ENCODE measurements around the gene NUP133.

NUP133 gene

DNA sequence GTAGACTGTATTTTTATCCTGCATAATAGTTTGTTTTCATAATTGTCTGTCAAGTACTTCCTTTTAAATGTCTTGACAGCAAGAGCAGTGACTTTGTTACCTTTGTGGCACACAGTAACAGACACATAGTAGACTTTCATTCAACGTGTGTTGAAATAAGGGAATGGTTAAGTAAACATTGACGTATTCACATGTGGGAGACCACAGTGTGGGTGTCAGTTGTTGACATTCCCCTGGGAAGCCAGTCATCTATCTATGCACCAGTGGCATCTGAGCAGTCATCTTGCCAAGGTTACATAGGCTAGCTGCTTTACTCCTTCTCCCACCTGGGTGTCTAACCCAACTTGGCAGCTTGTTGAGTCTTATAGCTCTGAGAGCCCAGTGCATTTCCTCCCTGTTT is 1.4 kb upstream of the NUP133 start:
- Histone ChIP-seq H3K79me2 (ENCODE audit: insufficient read depth, low read length) (peaks cover 32% of the 10 kb centered on the region), H3K9ac (ENCODE audit: low read depth, low read length, poor library complexity, severe bottlenecking) (peak overlapping the region; percentile 88), H3K9me2 (replicated peaks; ENCODE audit: low read depth, low read length) (no peaks in the 10 kb centered on the region), H3K27me3 (ENCODE audit: insufficient read depth, low read length, poor library complexity, severe bottlenecking) (no peaks in the 10 kb centered on the region), H3K36me3 (ENCODE audit: insufficient read depth, low read length) (no peaks in the 10 kb centered on the region), H2AFZ (ENCODE audit: low read length) (no peak overlapping the region), H3K4me1 (ENCODE audit: insufficient read depth, low read length, poor library complexity, severe bottlenecking) (peaks cover 23% of the 10 kb centered on the region), H3K4me3 (ENCODE audit: low read length, poor library complexity, severe bottlenecking) (no peak overlapping the region), H3K9me3 (ENCODE audit: insufficient read depth, low read depth, low read length) (no peaks in the 10 kb centered on the region), H3F3A (ENCODE audit: low read depth) (no peaks in the 10 kb centered on the region), H3K4me2 (ENCODE audit: low read depth, low read length, poor library complexity, severe bottlenecking) (peak overlapping the region; percentile 99), H4K20me1 (ENCODE audit: insufficient read depth, low read length, poor library complexity, severe bottlenecking) (peaks cover 6% of the 10 kb centered on the region)
- no peak for TF ChIP-seq EZH2phosphoT487 (IDR thresholded peaks at IDR 0.05; ENCODE audit: borderline replicate concordance)

GRCh38 chr1:229508823-229509337 is 739 bp upstream of the NUP133 start:
- Histone ChIP-seq H3K27me3 (ENCODE audit: insufficient read depth, low read length, poor library complexity, severe bottlenecking) (no peaks in the 10 kb centered on the region), H2AFZ (ENCODE audit: low read length) (peak overlapping the region; percentile 97), H3K79me2 (ENCODE audit: insufficient read depth, low read length) (peaks cover 38% of the 10 kb centered on the region), H3K4me3 (ENCODE audit: low read length, poor library complexity, severe bottlenecking) (peak overlapping the region; percentile 90), H4K20me1 (ENCODE audit: insufficient read depth, low read length, poor library complexity, severe bottlenecking) (peaks cover 9% of the 10 kb centered on the region), H3K36me3 (ENCODE audit: insufficient read depth, low read length) (no peaks in the 10 kb centered on the region), H3K9me3 (ENCODE audit: insufficient read depth, low read depth, low read length) (no peaks in the 10 kb centered on the region), H3K9me2 (replicated peaks; ENCODE audit: low read depth, low read length) (no peaks in the 10 kb centered on the region), H3F3A (ENCODE audit: low read depth) (no peaks in the 10 kb centered on the region), H3K9ac (ENCODE audit: low read depth, low read length, poor library complexity, severe bottlenecking) (peak overlapping the region; percentile 88), H3K4me2 (ENCODE audit: low read depth, low read length, poor library complexity, severe bottlenecking) (peak overlapping the region; percentile 99), H3K4me1 (ENCODE audit: insufficient read depth, low read length, poor library complexity, severe bottlenecking) (peaks cover 29% of the 10 kb centered on the region)
- no peak for TF ChIP-seq EZH2phosphoT487 (IDR thresholded peaks at IDR 0.05; ENCODE audit: borderline replicate concordance)
- TF ChIP-seq, protein P1, sequence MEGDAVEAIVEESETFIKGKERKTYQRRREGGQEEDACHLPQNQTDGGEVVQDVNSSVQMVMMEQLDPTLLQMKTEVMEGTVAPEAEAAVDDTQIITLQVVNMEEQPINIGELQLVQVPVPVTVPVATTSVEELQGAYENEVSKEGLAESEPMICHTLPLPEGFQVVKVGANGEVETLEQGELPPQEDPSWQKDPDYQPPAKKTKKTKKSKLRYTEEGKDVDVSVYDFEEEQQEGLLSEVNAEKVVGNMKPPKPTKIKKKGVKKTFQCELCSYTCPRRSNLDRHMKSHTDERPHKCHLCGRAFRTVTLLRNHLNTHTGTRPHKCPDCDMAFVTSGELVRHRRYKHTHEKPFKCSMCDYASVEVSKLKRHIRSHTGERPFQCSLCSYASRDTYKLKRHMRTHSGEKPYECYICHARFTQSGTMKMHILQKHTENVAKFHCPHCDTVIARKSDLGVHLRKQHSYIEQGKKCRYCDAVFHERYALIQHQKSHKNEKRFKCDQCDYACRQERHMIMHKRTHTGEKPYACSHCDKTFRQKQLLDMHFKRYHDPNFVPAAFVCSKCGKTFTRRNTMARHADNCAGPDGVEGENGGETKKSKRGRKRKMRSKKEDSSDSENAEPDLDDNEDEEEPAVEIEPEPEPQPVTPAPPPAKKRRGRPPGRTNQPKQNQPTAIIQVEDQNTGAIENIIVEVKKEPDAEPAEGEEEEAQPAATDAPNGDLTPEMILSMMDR (conservative IDR thresholded peaks at IDR 0.05; ENCODE audit: low read length), result no peak

DNA sequence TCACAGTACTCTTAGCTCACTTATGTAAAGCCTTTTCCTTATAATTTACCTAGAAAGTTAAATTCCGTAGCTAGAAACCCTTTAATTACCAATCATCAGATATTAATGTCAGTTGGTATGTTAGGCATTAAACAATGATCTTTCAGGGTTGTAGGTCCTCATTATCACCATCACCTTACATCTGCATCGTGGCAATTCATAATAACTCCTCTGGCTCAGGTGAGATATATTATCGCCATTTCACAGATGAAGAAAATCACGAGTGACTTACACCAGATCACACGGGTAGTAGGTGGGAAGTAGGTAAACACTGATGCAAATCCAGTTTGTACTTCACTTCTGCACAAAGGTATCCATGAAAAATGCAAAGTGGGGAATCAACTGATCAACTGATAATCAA is 639 bp downstream of the NUP133 start:
- Histone ChIP-seq H4K20me1 (ENCODE audit: insufficient read depth, low read length, poor library complexity, severe bottlenecking) (peaks cover 14% of the 10 kb centered on the region), H3K4me1 (ENCODE audit: insufficient read depth, low read length, poor library complexity, severe bottlenecking) (peaks cover 33% of the 10 kb centered on the region), H3K4me2 (ENCODE audit: low read depth, low read length, poor library complexity, severe bottlenecking) (peak overlapping the region; percentile 93), H3K9me2 (replicated peaks; ENCODE audit: low read depth, low read length) (no peaks in the 10 kb centered on the region), H3K9me3 (ENCODE audit: insufficient read depth, low read depth, low read length) (no peaks in the 10 kb centered on the region), H3K36me3 (ENCODE audit: insufficient read depth, low read length) (no peaks in the 10 kb centered on the region), H2AFZ (ENCODE audit: low read length) (peak overlapping the region; percentile 97), H3K27me3 (ENCODE audit: insufficient read depth, low read length, poor library complexity, severe bottlenecking) (no peaks in the 10 kb centered on the region), H3K9ac (ENCODE audit: low read depth, low read length, poor library complexity, severe bottlenecking) (peak overlapping the region; percentile 88), H3K4me3 (ENCODE audit: low read length, poor library complexity, severe bottlenecking) (peak overlapping the region; percentile 90), H3K79me2 (ENCODE audit: insufficient read depth, low read length) (peaks cover 38% of the 10 kb centered on the region), H3F3A (ENCODE audit: low read depth) (no peaks in the 10 kb centered on the region)
- TF ChIP-seq, protein P1 (conservative IDR thresholded peaks at IDR 0.05; ENCODE audit: low read length), result no peak
- no peak for TF ChIP-seq EZH2phosphoT487 (IDR thresholded peaks at IDR 0.05; ENCODE audit: borderline replicate concordance)

GRCh38 chr1:229506633-229507032 is 1.5 kb downstream of the NUP133 start:
- Histone ChIP-seq H3K9me3 (ENCODE audit: insufficient read depth, low read depth, low read length) (no peaks in the 10 kb centered on the region), H3K4me3 (ENCODE audit: low read length, poor library complexity, severe bottlenecking) (peak overlapping the region; percentile 90), H4K20me1 (ENCODE audit: insufficient read depth, low read length, poor library complexity, severe bottlenecking) (peaks cover 14% of the 10 kb centered on the region), H3K9me2 (replicated peaks; ENCODE audit: low read depth, low read length) (no peaks in the 10 kb centered on the region), H3K79me2 (ENCODE audit: insufficient read depth, low read length) (peaks cover 38% of the 10 kb centered on the region), H3K9ac (ENCODE audit: low read depth, low read length, poor library complexity, severe bottlenecking) (peak overlapping the region; percentile 88), H3K4me2 (ENCODE audit: low read depth, low read length, poor library complexity, severe bottlenecking) (peak overlapping the region; percentile 93), H3K36me3 (ENCODE audit: insufficient read depth, low read length) (peaks cover 5% of the 10 kb centered on the region; the same call in 1 of the 2 replicates), H2AFZ (ENCODE audit: low read length) (no peak overlapping the region), H3K4me1 (ENCODE audit: insufficient read depth, low read length, poor library complexity, severe bottlenecking) (peaks cover 33% of the 10 kb centered on the region), H3K27me3 (ENCODE audit: insufficient read depth, low read length, poor library complexity, severe bottlenecking) (no peaks in the 10 kb centered on the region), H3F3A (ENCODE audit: low read depth) (no peaks in the 10 kb centered on the region)
- TF ChIP-seq, protein P1 (conservative IDR thresholded peaks at IDR 0.05; ENCODE audit: low read length), result no peak
- no peak for TF ChIP-seq EZH2phosphoT487 (IDR thresholded peaks at IDR 0.05; ENCODE audit: borderline replicate concordance)
